Activated CD4-positive, alpha-beta memory T cell treated with anti-CD3 and anti-CD28 coated beads, Interleukin-2, amount 10 ng/mL, durations not matched to agents 7 days and 5 days (primary cell): Measurements from ENCODE around the gene RSPH6A. TPM values are rescaled to one million over a fixed set of nuclear protein-coding genes. Genes with fewer than 3 reads are reported as not detected.

Experiments
- CTCF ChIA-PET: fragments of 350-600 bp; sonication (Branson Sonifier 250); formaldehyde crosslinking; loops from one replicate; lab custom pipeline; 2021; ENCODE audit warnings: antibody characterized with exemption, inconsistent platforms; lab: Charles Lee
- POLR2A ChIA-PET: fragments of 350-600 bp; sonication (Branson Sonifier 250); formaldehyde crosslinking; loops from one replicate; lab custom pipeline; 2021; ENCODE audit warnings: antibody characterized with exemption; lab: Charles Lee
- DNase-seq: peaks from one replicate; pipeline ENCODE4 v3.0.0-alpha.2; 2020
- H3K27ac Mint-ChIP-seq: one replicate; pipeline ENCODE4 v1.8.0; 2021; ENCODE audit warnings: mild to moderate bottlenecking, mixed read lengths
- H3K27me3 Mint-ChIP-seq: one replicate; pipeline ENCODE4 v1.8.0; 2021; ENCODE audit warnings: mixed read lengths
- H3K36me3 Mint-ChIP-seq: one replicate; pipeline ENCODE4 v1.8.0; 2021; ENCODE audit warnings: low read depth, mixed read lengths
- H3K4me1 Mint-ChIP-seq: one replicate; pipeline ENCODE4 v1.8.0; 2021; ENCODE audit warnings: mixed read lengths
- H3K4me3 Mint-ChIP-seq: one replicate; pipeline ENCODE4 v1.8.0; 2021; ENCODE audit warnings: mild to moderate bottlenecking, mixed read lengths
- H3K9me3 Mint-ChIP-seq: one replicate; pipeline ENCODE4 v1.8.0; 2021; ENCODE audit warnings: mixed read lengths
- total RNA-seq, 2 experiments: library from RNA; stranded (reverse); gene quantifications; one replicate each; pipeline ENCODE4 v1.2.3, GENCODE V29; 2021

RSPH6A gene
- total RNA-seq, 2 experiments from 2014 or later: 0.25 to 0.30 TPM

DNA sequence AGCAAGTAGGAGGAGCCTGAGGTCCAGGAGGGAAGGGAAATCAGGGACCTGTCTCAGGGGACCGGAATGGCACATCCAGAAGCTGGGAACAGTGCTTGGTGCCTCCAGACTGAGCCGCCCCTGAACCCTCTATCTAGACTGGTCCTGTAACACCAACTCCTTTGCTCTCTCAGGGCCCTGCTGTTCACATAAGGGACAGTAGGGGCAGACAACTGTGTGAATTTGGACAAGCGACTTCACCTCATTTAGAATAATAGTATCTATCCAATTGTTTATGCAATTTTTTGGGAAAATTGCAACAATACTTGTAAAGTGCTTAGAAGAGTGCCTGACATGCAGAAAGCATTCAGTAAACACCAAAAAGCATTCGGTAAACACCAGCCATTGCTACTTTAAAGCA lies 33.8 kb upstream of the RSPH6A start:
- Mint-ChIP-seq H3K27ac (no peak overlapping the region), H3K36me3 (peaks cover 68% of the 10 kb centered on the region), H3K27me3 (no peaks in the 10 kb centered on the region), H3K4me1 (no peaks in the 10 kb centered on the region), H3K9me3 (no peaks in the 10 kb centered on the region), H3K4me3 (no peak overlapping the region)
- ChIA-PET POLR2A (no interaction called here), CTCF (interaction anchor here (1.3 kb wide), 1 partner anchor 32 kb away, joined by 3 read pairs; no protein-coding TSS in a partner anchor)
- no peak for DNase-seq

GRCh38 chr19:45847663-45848062 lies 32.6 kb upstream of the RSPH6A start:
- no peaks in the 10 kb centered on the region for H3K27me3 Mint-ChIP-seq
- H3K9me3 Mint-ChIP-seq: no peaks in the 10 kb centered on the region
- no peak overlapping the region for H3K27ac Mint-ChIP-seq
- ChIA-PET CTCF (interaction anchor here (1.9 kb wide), 1 partner anchor 31 kb away, joined by 5 read pairs; no protein-coding TSS in a partner anchor), POLR2A (no interaction called here)
- H3K4me1 Mint-ChIP-seq: no peaks in the 10 kb centered on the region
- DNase-seq: no peak
- H3K36me3 Mint-ChIP-seq: peaks cover 70% of the 10 kb centered on the region
- no peak overlapping the region for H3K4me3 Mint-ChIP-seq

- Mint-ChIP-seq H3K36me3 (peaks cover 80% of the 10 kb centered on the region), H3K9me3 (no peaks in the 10 kb centered on the region), H3K27ac (no peak overlapping the region), H3K27me3 (no peaks in the 10 kb centered on the region), H3K4me3 (no peak overlapping the region), H3K4me1 (no peaks in the 10 kb centered on the region)
- no peak for DNase-seq
- ChIA-PET POLR2A (interaction anchor here (0.7 to 1.3 kb wide), 2 partner anchors 16 to 21 kb away, joined by 3 read pairs; partner anchors contain the start of gene SYMPK), CTCF (interaction anchor here (0.6 to 2.0 kb wide), 2 partner anchors 25 to 73 kb away, joined by 3 to 7 read pairs; partner anchors contain the start of gene SIX5)
Measured at GRCh38 chr19:45842198-45842597, 27.1 kb upstream of the RSPH6A start.

DNA sequence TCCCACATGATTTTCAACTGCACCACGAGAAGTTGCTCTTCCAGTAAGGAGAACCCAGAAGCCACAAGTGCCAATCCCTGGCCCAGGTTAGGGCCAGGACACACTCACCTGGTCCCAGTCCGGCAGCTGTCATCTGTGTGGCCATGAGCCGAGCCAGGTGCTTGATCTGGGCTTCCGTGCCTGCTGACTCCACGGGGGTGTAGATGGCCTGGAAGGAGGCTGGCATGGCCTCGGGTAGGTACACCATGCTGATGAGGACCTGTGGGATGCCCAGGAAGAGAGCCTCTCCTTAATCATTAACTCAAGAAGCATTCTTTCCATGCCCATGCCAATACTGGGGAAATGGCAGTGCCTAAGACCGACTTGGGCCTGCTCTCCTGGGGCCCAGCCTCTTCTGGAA lies 19.9 kb upstream of the RSPH6A start:
- ChIA-PET CTCF (interaction anchor here (0.9 to 1.7 kb wide), 2 partner anchors 18 to 36 kb away, joined by 5 to 8 read pairs; no protein-coding TSS in a partner anchor), POLR2A (interaction anchor here (1.0 kb wide), 1 partner anchor 65 kb away, joined by 3 read pairs; the partner anchor contains the start of gene SIX5)
- Mint-ChIP-seq H3K36me3 (peaks cover 65% of the 10 kb centered on the region), H3K27ac (no peak overlapping the region), H3K27me3 (no peaks in the 10 kb centered on the region), H3K9me3 (no peaks in the 10 kb centered on the region), H3K4me1 (peaks cover 3% of the 10 kb centered on the region), H3K4me3 (no peak overlapping the region)
- no peak for DNase-seq

GRCh38 chr19:45828945-45829344 lies 13.8 kb upstream of the RSPH6A start:
- H3K27me3 Mint-ChIP-seq: no peaks in the 10 kb centered on the region
- no peak overlapping the region for H3K27ac Mint-ChIP-seq
- no peaks in the 10 kb centered on the region for H3K9me3 Mint-ChIP-seq
- H3K4me3 Mint-ChIP-seq: no peak overlapping the region
- H3K4me1 Mint-ChIP-seq: peaks cover 3% of the 10 kb centered on the region
- POLR2A ChIA-PET: no interaction called here
- H3K36me3 Mint-ChIP-seq: peaks cover 62% of the 10 kb centered on the region
- no peak for DNase-seq
- CTCF ChIA-PET: no interaction called here

DNA sequence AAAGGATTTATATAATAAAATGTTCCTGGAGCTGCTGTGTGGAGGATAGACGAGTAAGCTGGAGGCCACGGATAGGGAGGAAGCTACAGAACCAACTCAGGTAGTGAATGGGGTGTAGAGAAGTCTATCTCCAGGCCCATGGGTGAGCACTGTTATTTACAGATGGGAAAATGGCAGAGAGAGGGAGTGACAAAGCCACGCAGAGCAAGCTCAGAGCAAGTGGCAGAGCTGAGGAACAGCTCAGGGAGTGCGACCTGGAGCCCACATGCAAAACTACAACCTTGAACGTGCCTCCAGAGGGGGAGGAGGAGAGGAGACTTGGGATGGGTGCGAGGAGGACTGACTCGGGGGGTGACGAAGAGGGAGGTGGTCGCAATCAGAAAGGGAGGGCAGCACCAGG lies 13.4 kb upstream of the RSPH6A start:
- Mint-ChIP-seq H3K4me1 (peaks cover 3% of the 10 kb centered on the region), H3K9me3 (no peaks in the 10 kb centered on the region), H3K4me3 (no peak overlapping the region), H3K27me3 (no peaks in the 10 kb centered on the region), H3K27ac (no peak overlapping the region), H3K36me3 (peaks cover 64% of the 10 kb centered on the region)
- no peak for DNase-seq
- POLR2A ChIA-PET: interaction anchor here (0.7 kb wide), 1 partner anchor 102 kb away, joined by 3 read pairs; no protein-coding TSS in a partner anchor
- CTCF ChIA-PET: no interaction called here

DNA sequence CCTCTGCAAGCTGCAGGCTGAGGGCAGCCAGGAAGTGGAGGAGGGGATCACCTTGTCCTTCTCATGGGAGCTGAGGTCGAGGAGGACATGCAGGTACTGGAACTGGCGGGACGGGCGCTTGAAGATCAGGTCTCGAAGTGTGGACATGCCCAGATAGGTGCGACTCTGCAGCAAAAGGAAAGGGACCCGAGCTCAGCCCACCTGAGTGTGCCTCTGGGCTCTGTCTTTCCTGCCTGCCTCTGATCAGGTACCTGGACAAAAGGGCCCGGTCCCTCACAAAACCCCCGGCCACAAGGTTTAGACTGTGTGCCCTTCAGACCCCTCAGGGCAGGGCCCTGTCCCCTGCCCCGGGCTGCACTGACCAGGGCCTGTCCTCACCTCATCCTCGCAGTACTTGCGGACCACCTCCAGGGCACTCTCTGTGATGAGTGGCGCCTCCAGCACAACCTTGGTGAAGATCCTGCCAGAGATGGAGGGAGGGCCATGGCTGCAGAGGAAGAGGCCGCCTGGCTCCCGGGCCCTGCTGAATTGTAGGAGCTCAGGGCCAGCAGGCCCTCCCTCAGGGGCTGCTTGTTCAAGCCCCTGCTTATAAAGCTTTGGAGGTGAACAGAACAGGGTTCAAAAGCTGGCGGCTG lies 12.5 kb upstream of the RSPH6A start:
- CTCF ChIA-PET: no interaction called here
- Mint-ChIP-seq H3K27me3 (no peaks in the 10 kb centered on the region), H3K4me1 (peaks cover 3% of the 10 kb centered on the region), H3K27ac (no peak overlapping the region), H3K36me3 (peaks cover 67% of the 10 kb centered on the region), H3K9me3 (no peaks in the 10 kb centered on the region), H3K4me3 (no peak overlapping the region)
- no peak for DNase-seq
- POLR2A ChIA-PET: no interaction called here

GRCh38 chr19:45826934-45827333 lies 11.8 kb upstream of the RSPH6A start:
- Mint-ChIP-seq H3K27ac (no peak overlapping the region), H3K4me3 (no peak overlapping the region), H3K4me1 (peaks cover 3% of the 10 kb centered on the region), H3K27me3 (no peaks in the 10 kb centered on the region), H3K36me3 (peaks cover 61% of the 10 kb centered on the region), H3K9me3 (no peaks in the 10 kb centered on the region)
- ChIA-PET POLR2A (interaction anchor here (1.4 kb wide), 1 partner anchor 16 kb away, joined by 3 read pairs; no protein-coding TSS in a partner anchor), CTCF (interaction anchor here (1.0 kb wide), 1 partner anchor 10 kb away, joined by 3 read pairs; no protein-coding TSS in a partner anchor)
- no peak for DNase-seq

DNA sequence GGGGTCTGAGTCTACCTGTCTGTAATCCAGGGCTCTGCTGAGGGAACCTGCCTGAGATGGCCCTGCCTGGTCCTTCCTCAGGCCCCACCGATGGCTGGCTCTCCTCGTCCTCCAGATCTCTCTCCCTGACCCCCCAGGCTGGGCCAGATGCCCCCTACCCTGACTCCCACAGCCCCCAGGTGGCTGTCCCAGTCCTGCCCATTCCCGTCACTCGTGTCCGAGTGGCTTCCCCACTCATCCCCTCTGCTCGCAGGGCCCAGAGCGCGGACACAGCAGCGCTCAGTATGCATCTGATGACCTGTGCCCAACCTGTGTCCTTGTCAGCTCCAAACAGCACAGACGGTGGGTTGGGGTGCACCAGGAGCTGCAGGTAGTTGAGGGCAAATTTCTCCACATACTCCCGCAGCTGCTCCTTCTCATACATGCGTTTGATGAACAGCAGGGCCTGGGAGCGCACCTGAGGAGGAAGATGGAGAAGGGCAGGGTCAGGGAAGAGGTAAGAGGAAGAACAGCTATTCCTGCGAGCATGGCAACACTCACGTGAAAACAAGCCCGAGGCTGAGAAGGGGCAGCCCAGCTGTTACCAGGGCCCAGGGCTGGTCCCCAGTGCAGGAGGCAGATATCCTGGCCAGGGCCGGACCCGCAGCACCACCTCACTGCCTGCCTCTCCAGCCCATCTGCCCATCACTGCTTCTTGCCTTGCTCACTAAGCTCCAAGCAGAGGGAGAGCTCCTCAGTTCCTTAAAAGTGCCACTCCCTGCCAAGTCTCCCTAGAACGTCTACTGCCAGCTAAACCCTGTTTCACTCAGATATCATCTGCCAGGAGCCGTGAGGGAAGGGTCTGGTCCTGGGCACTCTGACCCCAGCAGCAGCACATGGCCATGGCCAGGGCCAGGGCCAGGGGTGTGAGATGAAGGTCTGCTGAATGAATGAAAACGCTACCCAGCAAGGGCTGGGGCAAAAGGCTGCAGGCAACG lies 11.1 kb upstream of the RSPH6A start:
- no peaks in the 10 kb centered on the region for H3K27me3 Mint-ChIP-seq
- peaks cover 3% of the 10 kb centered on the region for H3K4me1 Mint-ChIP-seq
- no peak for DNase-seq
- no peaks in the 10 kb centered on the region for H3K9me3 Mint-ChIP-seq
- POLR2A ChIA-PET: interaction anchor here (1.4 kb wide), 1 partner anchor 17 kb away, joined by 3 read pairs; no protein-coding TSS in a partner anchor
- CTCF ChIA-PET: interaction anchor here (1.0 kb wide), 2 partner anchors 9 kb away, joined by 3 to 4 read pairs; no protein-coding TSS in a partner anchor
- H3K4me3 Mint-ChIP-seq: no peak overlapping the region
- peaks cover 57% of the 10 kb centered on the region for H3K36me3 Mint-ChIP-seq
- no peak overlapping the region for H3K27ac Mint-ChIP-seq

DNA sequence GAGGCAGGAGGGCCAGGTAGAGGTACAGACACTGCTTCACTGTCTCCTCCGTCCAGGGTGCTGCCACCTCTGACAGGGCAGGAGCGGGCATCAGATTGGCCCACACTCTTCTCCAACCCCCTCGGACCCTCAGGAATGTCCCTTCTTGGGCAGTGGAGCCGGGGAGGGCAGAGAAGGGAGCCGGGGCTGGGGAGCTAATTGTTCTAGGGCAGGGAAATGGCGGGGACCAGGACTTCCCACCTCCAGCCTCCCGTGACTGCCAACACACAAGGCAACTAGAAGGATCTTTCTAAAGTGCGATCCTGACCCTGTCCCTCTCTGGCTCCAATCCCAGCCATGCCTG lies 10.1 kb upstream of the RSPH6A start:
- Mint-ChIP-seq H3K27me3 (no peaks in the 10 kb centered on the region), H3K36me3 (peaks cover 55% of the 10 kb centered on the region), H3K9me3 (no peaks in the 10 kb centered on the region), H3K4me1 (peaks cover 1% of the 10 kb centered on the region), H3K4me3 (no peak overlapping the region), H3K27ac (no peak overlapping the region)
- ChIA-PET CTCF (interaction anchor here (1.0 kb wide), 1 partner anchor 8 kb away, joined by 4 read pairs; no protein-coding TSS in a partner anchor), POLR2A (no interaction called here)
- no peak for DNase-seq

- no peaks in the 10 kb centered on the region for H3K27me3 Mint-ChIP-seq
- ChIA-PET CTCF (interaction anchor here (1.0 kb wide), 1 partner anchor 8 kb away, joined by 4 read pairs; no protein-coding TSS in a partner anchor), POLR2A (no interaction called here)
- no peak for DNase-seq
- no peak overlapping the region for H3K27ac Mint-ChIP-seq
- no peaks in the 10 kb centered on the region for H3K9me3 Mint-ChIP-seq
- no peak overlapping the region for H3K4me3 Mint-ChIP-seq
- H3K4me1 Mint-ChIP-seq: no peaks in the 10 kb centered on the region
- H3K36me3 Mint-ChIP-seq: peaks cover 55% of the 10 kb centered on the region
Measured at GRCh38 chr19:45824531-45825262, 9.6 kb upstream of the RSPH6A start.

DNA sequence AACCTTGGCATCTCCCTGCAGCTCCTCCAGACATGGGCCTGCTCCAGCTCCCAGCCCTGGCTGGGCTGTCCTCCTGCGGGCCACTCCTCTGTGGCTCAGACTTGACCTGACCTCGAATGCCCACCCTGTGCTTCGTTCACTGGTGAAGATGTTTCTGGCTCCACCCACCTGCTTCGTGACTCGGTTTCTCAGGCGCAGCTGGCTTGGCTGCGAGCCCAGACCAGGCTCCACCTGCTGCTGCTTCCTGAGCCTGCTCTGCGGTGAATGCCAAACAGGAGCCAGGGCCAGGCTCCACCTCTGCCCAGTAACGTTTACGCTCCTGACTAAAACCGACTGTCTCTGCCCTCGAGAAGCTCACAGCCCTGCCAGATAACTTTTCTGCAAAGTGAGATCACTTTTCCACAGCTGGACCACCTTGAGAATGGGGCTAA lies 8.9 kb upstream of the RSPH6A start:
- POLR2A ChIA-PET: no interaction called here
- no peaks in the 10 kb centered on the region for H3K9me3 Mint-ChIP-seq

More for the DNA sequence above, 8.9 kb upstream of the RSPH6A start:
- no peak for DNase-seq
- CTCF ChIA-PET: no interaction called here
- no peak overlapping the region for H3K4me3 Mint-ChIP-seq
- H3K27me3 Mint-ChIP-seq: no peaks in the 10 kb centered on the region
- no peak overlapping the region for H3K27ac Mint-ChIP-seq
- H3K4me1 Mint-ChIP-seq: no peaks in the 10 kb centered on the region
- H3K36me3 Mint-ChIP-seq: peaks cover 51% of the 10 kb centered on the region
